Esophagus muscularis mucosa (tissue), 4 donors: ENCODE data around the gene PPP1R12C.
"Not testable (repeated sequence)": the region's sequence is repeated elsewhere in the genome, so short reads cannot be mapped to it uniquely, and the experiment has no call there.

Source experiments
- EP300 ChIP-seq: sonication (generic); formaldehyde crosslinking; IDR thresholded peaks from one replicate; pipeline ENCODE4 v1.6.1; 2017; ENCODE audit warnings: antibody characterized with exemption
- POLR2A ChIP-seq: fragments of 450-650 bp; IDR thresholded peaks from one replicate; pipeline ENCODE4 v1.6.1; 2017; ENCODE audit warnings: antibody characterized with exemption, moderate library complexity, mild to moderate bottlenecking, low read depth
- POLR2AphosphoS5 ChIP-seq, 2 donors: sonication (generic); formaldehyde crosslinking; IDR thresholded peaks; one replicate each; pipeline ENCODE4 v1.6.1; 2017; ENCODE audit warnings: antibody characterized with exemption in 2 of 2
- TF ChIP-seq, protein P1 (sequence below), 3 experiments: fragments of 200-600 bp in 2 of 3; fragments of 450-650 bp in 1 of 3; sonication (generic) in 2 of 3; IDR thresholded peaks; one replicate each; pipeline ENCODE4 v1.5.1; 2017 to 2019; ENCODE audit warnings: antibody characterized with exemption in 3 of 3, mild to moderate bottlenecking in 2 of 3, moderate library complexity in 1 of 3

DNA sequence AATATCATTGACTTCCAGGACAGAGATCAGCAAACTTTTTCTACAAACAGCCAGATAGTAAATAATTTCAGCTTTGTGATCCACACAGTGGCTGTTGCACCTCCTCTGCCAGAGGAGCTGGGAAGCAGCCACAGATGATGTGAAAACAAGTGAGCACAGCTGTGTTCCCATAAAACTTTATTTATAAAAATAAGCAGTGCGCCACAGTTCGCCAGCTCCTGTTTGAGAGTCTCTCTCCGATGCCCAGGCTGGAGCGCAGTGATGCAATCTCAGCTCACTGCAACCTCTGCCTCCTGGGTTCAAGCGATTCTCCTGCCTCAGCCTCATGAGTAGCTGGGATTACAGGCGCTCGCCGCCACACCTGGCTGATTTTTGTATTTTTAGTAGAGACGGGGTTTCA is 51.9 kb downstream of the PPP1R12C start:
- TF ChIP-seq, protein P1, sequence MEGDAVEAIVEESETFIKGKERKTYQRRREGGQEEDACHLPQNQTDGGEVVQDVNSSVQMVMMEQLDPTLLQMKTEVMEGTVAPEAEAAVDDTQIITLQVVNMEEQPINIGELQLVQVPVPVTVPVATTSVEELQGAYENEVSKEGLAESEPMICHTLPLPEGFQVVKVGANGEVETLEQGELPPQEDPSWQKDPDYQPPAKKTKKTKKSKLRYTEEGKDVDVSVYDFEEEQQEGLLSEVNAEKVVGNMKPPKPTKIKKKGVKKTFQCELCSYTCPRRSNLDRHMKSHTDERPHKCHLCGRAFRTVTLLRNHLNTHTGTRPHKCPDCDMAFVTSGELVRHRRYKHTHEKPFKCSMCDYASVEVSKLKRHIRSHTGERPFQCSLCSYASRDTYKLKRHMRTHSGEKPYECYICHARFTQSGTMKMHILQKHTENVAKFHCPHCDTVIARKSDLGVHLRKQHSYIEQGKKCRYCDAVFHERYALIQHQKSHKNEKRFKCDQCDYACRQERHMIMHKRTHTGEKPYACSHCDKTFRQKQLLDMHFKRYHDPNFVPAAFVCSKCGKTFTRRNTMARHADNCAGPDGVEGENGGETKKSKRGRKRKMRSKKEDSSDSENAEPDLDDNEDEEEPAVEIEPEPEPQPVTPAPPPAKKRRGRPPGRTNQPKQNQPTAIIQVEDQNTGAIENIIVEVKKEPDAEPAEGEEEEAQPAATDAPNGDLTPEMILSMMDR (IDR thresholded peaks at IDR 0.05) = not testable (repeated sequence)
- not testable (repeated sequence) for TF ChIP-seq POLR2AphosphoS5 (IDR thresholded peaks at IDR 0.05); POLR2A; EP300
